Testis (tissue), 2 donors: ENCODE results near the gene PDIA3.

Experiments
- CTCF ChIP-seq, 3 experiments: fragments of 450-650 bp in 2 of 3; fragments of 200-600 bp in 1 of 3; sonication (generic) in 1 of 3; IDR thresholded peaks; one replicate each; pipeline ENCODE4 v1.5.1; 2016 to 2019; ENCODE audit warnings: antibody characterized with exemption in 3 of 3, mild to moderate bottlenecking in 2 of 3, moderate library complexity in 1 of 3
- POLR2A ChIP-seq: fragments of 450-650 bp; IDR thresholded peaks from one replicate; pipeline ENCODE4 v1.6.1; 2017; ENCODE audit warnings: antibody characterized with exemption, mild to moderate bottlenecking, moderate library complexity

GRCh38 chr15:43808960-43809678, 62.9 kb downstream of the PDIA3 start:
- TF ChIP-seq CTCF (IDR thresholded peaks at IDR 0.05) = no peak
- no peak for TF ChIP-seq POLR2A
